LNCAP (cell line): ENCODE results near the gene RTF1.

Source experiments
- TF ChIP-seq, protein P1 (sequence below): fragments of 450-650 bp; IDR thresholded peaks from 2 replicates; pipeline ENCODE4 v1.5.1; 2017; ENCODE audit warnings: mild to moderate bottlenecking

Gene RTF1

DNA sequence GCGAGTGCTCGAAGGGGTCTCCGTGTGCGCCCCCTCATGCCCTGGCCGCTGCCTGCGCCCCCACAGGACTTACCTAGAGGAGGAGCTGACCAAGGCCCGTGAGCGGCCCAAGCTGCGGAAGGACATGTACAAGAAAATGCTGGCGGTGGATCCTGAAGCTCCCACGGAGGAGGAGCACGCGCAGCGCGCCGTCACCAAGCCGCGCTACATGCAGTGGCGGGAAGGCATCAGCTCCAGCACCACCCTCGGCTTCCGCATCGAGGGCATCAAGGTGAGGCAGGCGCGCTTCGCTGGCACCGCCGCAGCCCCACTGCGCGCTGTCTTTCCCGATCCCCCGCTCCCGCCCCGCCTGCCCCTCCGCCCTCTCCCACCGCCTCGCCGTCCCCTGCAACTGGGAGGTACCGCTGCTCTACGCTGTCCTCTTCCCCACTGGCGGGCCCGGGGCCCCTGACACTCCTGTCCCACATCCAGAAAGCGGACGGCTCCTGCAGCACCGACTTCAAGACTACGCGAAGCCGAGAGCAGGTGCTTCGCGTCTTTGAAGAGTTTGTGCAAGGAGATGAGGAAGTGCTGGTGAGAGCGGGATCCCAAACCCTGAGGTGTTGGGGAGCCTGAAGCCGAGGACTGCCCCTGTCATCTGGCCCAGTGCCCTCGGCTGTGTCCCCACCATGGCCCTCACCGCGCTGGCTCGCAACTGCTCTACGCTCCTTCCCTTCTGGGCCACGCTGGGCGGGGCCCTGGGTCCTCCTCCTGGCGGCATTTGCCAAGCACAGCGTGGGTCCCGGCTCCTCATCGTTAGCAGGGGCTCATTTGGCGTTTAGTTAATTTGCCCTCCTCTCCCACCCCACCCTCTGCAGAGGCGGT is 85.3 kb downstream of the RTF1 start:
- TF ChIP-seq, protein P1, sequence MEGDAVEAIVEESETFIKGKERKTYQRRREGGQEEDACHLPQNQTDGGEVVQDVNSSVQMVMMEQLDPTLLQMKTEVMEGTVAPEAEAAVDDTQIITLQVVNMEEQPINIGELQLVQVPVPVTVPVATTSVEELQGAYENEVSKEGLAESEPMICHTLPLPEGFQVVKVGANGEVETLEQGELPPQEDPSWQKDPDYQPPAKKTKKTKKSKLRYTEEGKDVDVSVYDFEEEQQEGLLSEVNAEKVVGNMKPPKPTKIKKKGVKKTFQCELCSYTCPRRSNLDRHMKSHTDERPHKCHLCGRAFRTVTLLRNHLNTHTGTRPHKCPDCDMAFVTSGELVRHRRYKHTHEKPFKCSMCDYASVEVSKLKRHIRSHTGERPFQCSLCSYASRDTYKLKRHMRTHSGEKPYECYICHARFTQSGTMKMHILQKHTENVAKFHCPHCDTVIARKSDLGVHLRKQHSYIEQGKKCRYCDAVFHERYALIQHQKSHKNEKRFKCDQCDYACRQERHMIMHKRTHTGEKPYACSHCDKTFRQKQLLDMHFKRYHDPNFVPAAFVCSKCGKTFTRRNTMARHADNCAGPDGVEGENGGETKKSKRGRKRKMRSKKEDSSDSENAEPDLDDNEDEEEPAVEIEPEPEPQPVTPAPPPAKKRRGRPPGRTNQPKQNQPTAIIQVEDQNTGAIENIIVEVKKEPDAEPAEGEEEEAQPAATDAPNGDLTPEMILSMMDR, result no peak

- TF ChIP-seq, protein P1, result no peak
Measured at GRCh38 chr15:41502795-41503668, 86.1 kb downstream of the RTF1 start.

GRCh38 chr15:41503669-41504010 is 86.7 kb downstream of the RTF1 start:
- TF ChIP-seq, protein P1, result no peak

DNA sequence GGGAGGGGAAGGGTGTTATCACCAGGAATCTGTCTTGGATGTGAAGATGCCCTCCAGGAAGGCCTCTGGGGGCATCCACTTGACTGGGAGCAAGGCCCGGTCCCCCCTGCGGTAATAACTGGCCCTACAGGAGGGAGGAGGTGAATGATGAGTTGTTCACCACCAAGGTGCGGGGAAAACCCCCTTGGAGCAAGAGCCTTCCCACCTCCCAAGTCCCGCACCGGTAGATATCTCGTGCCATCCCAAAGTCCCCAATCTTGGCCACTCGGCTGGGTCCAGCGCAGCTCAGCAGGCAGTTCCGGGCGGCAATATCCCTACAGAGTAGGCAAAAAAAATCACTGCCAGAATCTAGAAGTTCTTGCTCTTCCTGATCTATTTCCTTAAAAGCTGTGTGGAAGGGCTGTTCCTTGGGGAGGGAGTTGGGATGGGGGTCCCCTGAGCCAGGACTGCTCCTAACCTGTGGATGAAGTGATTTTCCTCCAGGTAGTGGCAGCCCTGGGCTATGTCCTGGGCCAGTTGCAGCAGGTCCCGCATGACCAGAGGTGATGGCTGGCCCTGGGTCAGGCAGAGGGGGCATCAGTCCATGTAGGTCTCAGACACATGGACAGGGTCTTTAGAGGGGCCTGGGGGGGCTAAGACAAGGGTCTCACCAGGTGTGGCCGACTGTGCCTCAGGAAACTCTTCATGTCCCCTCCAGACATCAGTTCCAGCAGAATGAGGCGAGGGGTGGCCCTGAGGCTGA is 88.0 kb downstream of the RTF1 start:
- TF ChIP-seq, protein P1, result no peak

DNA sequence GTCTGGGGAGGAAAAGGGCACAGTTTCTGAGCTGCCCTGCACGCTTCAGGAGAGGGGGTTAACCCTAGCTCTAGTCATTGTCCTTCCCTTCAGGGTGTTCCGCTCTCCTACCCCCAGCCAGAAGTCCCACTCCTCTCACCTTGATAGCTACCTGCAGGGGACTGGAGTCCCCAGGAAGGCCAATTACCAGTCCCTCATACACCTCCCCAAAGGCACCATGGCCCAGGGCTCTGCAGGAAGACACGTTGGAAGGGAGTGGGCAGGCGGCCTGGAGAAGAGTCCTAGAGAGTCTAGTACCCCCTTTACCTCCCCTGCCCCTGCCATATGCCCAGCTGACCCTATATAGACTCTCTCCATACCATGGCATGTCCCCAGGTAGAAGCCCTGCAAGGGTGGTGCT is 88.9 kb downstream of the RTF1 start:
- TF ChIP-seq, protein P1, result no peak

GRCh38 chr15:41506796-41507341 is 90.0 kb downstream of the RTF1 start:
- TF ChIP-seq, protein P1, result peak; percentile 34; the same call in 1 of the 2 replicates

- TF ChIP-seq, protein P1, result no peak
Measured at GRCh38 chr15:41507820-41508290, 91.0 kb downstream of the RTF1 start.
